SK-N-SH treated with all-trans-retinoic acid at 6 μM for 48 hours (cell line): ENCODE data around the gene TRABD.

Source experiments
- ATAC-seq: fragments of 200-7000 bp; cut with Tn5 transposase; 3 replicates; pipeline ENCODE4 v1.9.1; 2020; ENCODE audit warnings: mild to moderate bottlenecking, moderate library complexity
- ARNTL ChIP-seq: fragments of 450-650 bp; formaldehyde crosslinking; IDR thresholded peaks from 2 replicates; pipeline ENCODE4 v1.5.0; 2020; ENCODE audit warnings: low read depth, mild to moderate bottlenecking, moderate library complexity, borderline replicate concordance
- BACH2 ChIP-seq: fragments of 250-450 bp; sonication (Bioruptor Pico); IDR thresholded peaks from 2 replicates; pipeline ENCODE4 v1.9.0; 2021; ENCODE audit warnings: mild to moderate bottlenecking, borderline replicate concordance
- CREB5 ChIP-seq: fragments of 250-450 bp; sonication (Bioruptor Pico); IDR thresholded peaks from 2 replicates; pipeline ENCODE4 v1.5.1; 2020; ENCODE audit warnings: low read depth, mild to moderate bottlenecking, moderate library complexity
- CSDC2 ChIP-seq: fragments of 250-450 bp; sonication (Bioruptor Pico); IDR thresholded peaks from 2 replicates; pipeline ENCODE4 v1.5.0; 2020; ENCODE audit warnings: mild to moderate bottlenecking, moderate library complexity
- ESRRG ChIP-seq: fragments of 250-450 bp; sonication (Bioruptor Pico); IDR thresholded peaks from 2 replicates; pipeline ENCODE4 v1.6.1; 2021; ENCODE audit warnings: mild to moderate bottlenecking
- GLIS3 ChIP-seq: fragments of 250-450 bp; sonication (Bioruptor Pico); IDR thresholded peaks from 2 replicates; pipeline ENCODE4 v1.5.0; 2020; ENCODE audit warnings: mild to moderate bottlenecking, moderate library complexity
- ISL1 ChIP-seq: fragments of 250-450 bp; sonication (Bioruptor Pico); IDR thresholded peaks from 2 replicates; pipeline ENCODE4 v2.1.2; 2022; ENCODE audit warnings: mild to moderate bottlenecking, moderate library complexity
- OSR1 ChIP-seq: fragments of 250-450 bp; sonication (Bioruptor Pico); IDR thresholded peaks from 2 replicates; pipeline ENCODE4 v1.8.0; 2022; ENCODE audit warnings: moderate library complexity, mild to moderate bottlenecking, inconsistent platforms
- PATZ1 ChIP-seq: fragments of 250-450 bp; sonication (Bioruptor Pico); IDR thresholded peaks from 2 replicates; pipeline ENCODE4 v1.8.0; 2020; ENCODE audit warnings: mild to moderate bottlenecking, moderate library complexity, borderline replicate concordance
- POU6F1 ChIP-seq: fragments of 250-450 bp; sonication (Bioruptor Pico); IDR thresholded peaks from 2 replicates; pipeline ENCODE4 v1.8.0; 2021; ENCODE audit warnings: low read depth, mild to moderate bottlenecking, moderate library complexity, borderline replicate concordance
- RARB ChIP-seq: fragments of 250-450 bp; sonication (Bioruptor Pico); IDR thresholded peaks from 2 replicates; pipeline ENCODE4 v1.8.0; 2021; ENCODE audit warnings: mild to moderate bottlenecking, moderate library complexity
- SNAI2 ChIP-seq: fragments of 250-450 bp; sonication (Bioruptor Pico); IDR thresholded peaks from 2 replicates; pipeline ENCODE4 v1.5.0; 2020; ENCODE audit warnings: mild to moderate bottlenecking, moderate library complexity
- TCF4 ChIP-seq: fragments of 250-450 bp; sonication (Bioruptor Pico); IDR thresholded peaks from 2 replicates; pipeline ENCODE4 v1.8.0; 2021; ENCODE audit warnings: mild to moderate bottlenecking, moderate library complexity, borderline replicate concordance
- TOX ChIP-seq: fragments of 250-450 bp; sonication (Bioruptor Pico); IDR thresholded peaks from 2 replicates; pipeline ENCODE4 v1.8.0; 2021; ENCODE audit warnings: mild to moderate bottlenecking, moderate library complexity, borderline replicate concordance
- TSHZ2 ChIP-seq: fragments of 250-450 bp; sonication (Bioruptor Pico); IDR thresholded peaks from 2 replicates; pipeline ENCODE4 v1.5.0; 2020; ENCODE audit warnings: mild to moderate bottlenecking, moderate library complexity
- ZC3H10 ChIP-seq: fragments of 250-450 bp; sonication (Bioruptor Pico); IDR thresholded peaks from 2 replicates; pipeline ENCODE4 v1.5.1; 2021; ENCODE audit warnings: mild to moderate bottlenecking, moderate library complexity
- ZFP3 ChIP-seq: fragments of 250-450 bp; sonication (Bioruptor Pico); IDR thresholded peaks from 2 replicates; pipeline ENCODE4 v1.5.0; 2020; ENCODE audit warnings: mild to moderate bottlenecking, moderate library complexity
- ZFP30 ChIP-seq: fragments of 450-650 bp; formaldehyde crosslinking; IDR thresholded peaks from 2 replicates; pipeline ENCODE4 v1.5.0; 2022; ENCODE audit warnings: mild to moderate bottlenecking, moderate library complexity
- ZNF8 ChIP-seq: fragments of 450-650 bp; formaldehyde crosslinking; IDR thresholded peaks from 2 replicates; pipeline ENCODE4 v1.5.0; 2020; ENCODE audit warnings: mild to moderate bottlenecking, moderate library complexity

TRABD gene

GRCh38 chr22:50169774-50170341, 15.9 kb upstream of the TRABD start:
- ATAC-seq, result peak; percentile 24; the same call in 2 of the 3 replicates
- TF ChIP-seq BACH2 (CRISPR knock-in tag) (no peak), ISL1 (CRISPR knock-in tag) (no peak), ZNF8 (CRISPR knock-in tag) (no peak), CSDC2 (CRISPR knock-in tag) (no peak), CREB5 (no peak), ZFP30 (CRISPR knock-in tag) (no peak), TSHZ2 (no peak), ESRRG (CRISPR knock-in tag) (no peak), ARNTL (CRISPR knock-in tag) (no peak), SNAI2 (CRISPR knock-in tag) (no peak), PATZ1 (CRISPR knock-in tag) (no peak), POU6F1 (CRISPR knock-in tag) (no peak), TCF4 (CRISPR knock-in tag) (no peak), GLIS3 (CRISPR knock-in tag) (no peak), RARB (CRISPR knock-in tag) (no peak)

GRCh38 chr22:50170453-50171318, 15.0 kb upstream of the TRABD start, which contains the start of gene PANX2:
Gene PANX2, plus strand, starts transcription at chr22:50170731. Its CDS starts 0 bp downstream, at chr22:50170731.
- peak; percentile 24; the same call in 1 of the 3 replicates for ATAC-seq
- TF ChIP-seq ARNTL (CRISPR knock-in tag) (no peak), BACH2 (CRISPR knock-in tag) (no peak), GLIS3 (CRISPR knock-in tag) (no peak), ZFP3 (CRISPR knock-in tag) (no peak), ZFP30 (CRISPR knock-in tag) (no peak), TSHZ2 (no peak), CSDC2 (CRISPR knock-in tag) (no peak), RARB (CRISPR knock-in tag) (no peak), OSR1 (no peak), ZNF8 (CRISPR knock-in tag) (no peak), ZC3H10 (CRISPR knock-in tag) (no peak), TOX (CRISPR knock-in tag) (no peak)
